Keratinocyte (primary cell): Measurements from ENCODE around the gene SC5D. TPM values are rescaled to one million over a fixed set of nuclear protein-coding genes. Genes with fewer than 3 reads are reported as not detected.

Experiments
- DNase-seq: peaks from one replicate; pipeline ENCODE4 v3.0.0-alpha.2; 2011; ENCODE audit warnings: low read depth, missing footprints, low spot score
- FAIRE-seq: peaks from 2 replicates; lab custom pipeline; 2011; peaks lifted over from hg19 to GRCh38; lab: Jason Lieb, UNC
- H2AFZ ChIP-seq: 2 replicates; pipeline ENCODE4 v1.6.0; 2012; ENCODE audit warnings: low read length, control low read depth, inconsistent platforms; ENCODE audit not compliant: control insufficient read depth
- H3K27ac ChIP-seq: 2 replicates; pipeline ENCODE4 v1.5.1; 2011; ENCODE audit warnings: low read length; ENCODE audit not compliant: control insufficient read depth, insufficient read depth
- H3K27me3 ChIP-seq: 3 replicates; pipeline ENCODE4 v1.6.0; 2011; ENCODE audit warnings: low read length; ENCODE audit not compliant: control insufficient read depth, insufficient read depth; ENCODE audit errors: extremely low read depth
- H3K36me3 ChIP-seq, 2 experiments: 2 replicates in 1 of 2; 3 replicates in 1 of 2; pipeline ENCODE4 v1.5.1; 2011; ENCODE audit warnings: low read length in 2 of 2, mild to moderate bottlenecking in 1 of 2; ENCODE audit not compliant: control insufficient read depth in 2 of 2, insufficient read depth in 2 of 2; ENCODE audit errors: extremely low read depth in 1 of 2
- H3K4me1 ChIP-seq: 3 replicates; pipeline ENCODE4 v1.5.1; 2011; ENCODE audit warnings: low read length; ENCODE audit not compliant: control insufficient read depth, insufficient read depth; ENCODE audit errors: extremely low read depth
- H3K4me2 ChIP-seq: 3 replicates; pipeline ENCODE4 v1.6.0; 2011; ENCODE audit warnings: low read depth, low read length; ENCODE audit not compliant: control insufficient read depth, insufficient read depth; ENCODE audit errors: extremely low read depth
- H3K4me3 ChIP-seq, 3 experiments: fragments of 200-600 bp in 1 of 3; sonication (generic) in 1 of 3; 2 replicates in 2 of 3; 3 replicates in 1 of 3; pipeline ENCODE4 v1.5.1; 2011 to 2016; ENCODE audit warnings: low read length in 3 of 3, mild to moderate bottlenecking in 3 of 3, control low read depth in 2 of 3, inconsistent platforms in 1 of 3, low read depth in 1 of 3, mixed read lengths in 1 of 3, mixed run types in 1 of 3, moderate library complexity in 1 of 3; ENCODE audit not compliant: control insufficient read depth in 2 of 3, insufficient read depth in 2 of 3; ENCODE audit errors: extremely low read depth in 1 of 3
- H3K79me2 ChIP-seq: 2 replicates; pipeline ENCODE4 v1.6.0; 2012; ENCODE audit warnings: low read length; ENCODE audit not compliant: control insufficient read depth, insufficient read depth
- H3K9ac ChIP-seq: 3 replicates; pipeline ENCODE4 v1.6.0; 2011; ENCODE audit warnings: low read length; ENCODE audit not compliant: control insufficient read depth, insufficient read depth; ENCODE audit errors: extremely low read depth
- H3K9me1 ChIP-seq: 3 replicates; pipeline ENCODE4 v1.6.0; 2011; ENCODE audit warnings: low read length; ENCODE audit not compliant: control insufficient read depth, insufficient read depth; ENCODE audit errors: extremely low read depth
- H3K9me3 ChIP-seq: 2 replicates; pipeline ENCODE4 v1.5.1; 2012; ENCODE audit warnings: low read depth, low read length; ENCODE audit not compliant: control insufficient read depth
- H4K20me1 ChIP-seq: 3 replicates; pipeline ENCODE4 v1.6.0; 2011; ENCODE audit warnings: low read length; ENCODE audit not compliant: control insufficient read depth, insufficient read depth; ENCODE audit errors: extremely low read depth
- CTCF ChIP-seq, 3 experiments: IDR thresholded peaks in 1 of 3; conservative IDR thresholded peaks in 1 of 3; optimal IDR thresholded peaks in 1 of 3; 2 replicates in 2 of 3; 3 replicates in 1 of 3; pipeline versions ENCODE3 to v1.5.1; 2011; ENCODE audit warnings: low read length in 3 of 3, mild to moderate bottlenecking in 3 of 3, moderate library complexity in 2 of 3, control low read depth in 1 of 3, inconsistent platforms in 1 of 3; ENCODE audit not compliant: insufficient read depth in 2 of 3; ENCODE audit errors: extremely low read depth in 1 of 3
- EZH2 ChIP-seq: IDR thresholded peaks from one replicate; pipeline ENCODE4 v1.6.1; 2012; ENCODE audit warnings: inconsistent platforms, mild to moderate bottlenecking, low read length, moderate library complexity
- dilution Hi-C: fragments of 300-500 bp; cut with MboI; formaldehyde crosslinking; loops from one replicate; pipeline ENCODE4 v1.7.0; 2020; ENCODE audit warnings: low sequenced_read_pairs; ENCODE audit not compliant: extremely low pct_ligation_motif_present
- polyA plus RNA-seq, 5 experiments: library from polyadenylated mRNA; depleted of rRNA in 3 of 5; stranded (reverse) in 3 of 5; stranded (forward) in 1 of 5; unstranded in 1 of 5; fragments of >200 nt; gene quantifications; 1 replicate in 1 of 5; 2 replicates in 3 of 5; 3 replicates in 1 of 5; pipeline versions ENCODE4 v1.2.1 to v1.2.3, GENCODE V29; 2011 to 2012; ENCODE audit warnings: missing spikeins in 2 of 5, low read depth in 1 of 5, low replicate concordance in 1 of 5

The SC5D gene
- polyA plus RNA-seq, 1 donor (not counting 4 experiments of a cell fraction or from before 2014, with no cell fraction given), result 273 TPM

- Histone ChIP-seq H3K79me2 (no peaks in the 10 kb centered on the region), H3K4me1 (no peaks in the 10 kb centered on the region), H3K9ac (no peak overlapping the region), H3K9me1 (no peaks in the 10 kb centered on the region), H3K36me3 (no peaks in the 10 kb centered on the region), H3K9me3 (no peaks in the 10 kb centered on the region), H4K20me1 (no peaks in the 10 kb centered on the region), H3K27me3 (peaks cover 3% of the 10 kb centered on the region), H3K4me3 (no peak overlapping the region), H3K27ac (no peak overlapping the region), H2AFZ (no peak overlapping the region), H3K4me2 (no peak overlapping the region)
- dilution Hi-C loops, result no loop called here
- FAIRE-seq, result no peak
- TF ChIP-seq EZH2, result no peak
- TF ChIP-seq CTCF (optimal IDR thresholded peaks at IDR 0.05 in 1 of 3, IDR thresholded peaks at IDR 0.05 in 1 of 3, conservative IDR thresholded peaks at IDR 0.05 in 1 of 3; ENCODE audit: extremely low read depth in 1 of 3, insufficient read depth in 2 of 3, low read length in 3 of 3), result no peak
- DNase-seq, result no peak
Observed at GRCh38 chr11:121347813-121348212, 55.2 kb downstream of the SC5D start.

GRCh38 chr11:121348220-121348875 lies 55.8 kb downstream of the SC5D start:
- H3K27me3 ChIP-seq, result peaks cover 3% of the 10 kb centered on the region

More at GRCh38 chr11:121348220-121348875, 55.8 kb downstream of the SC5D start:
- H3K79me2 ChIP-seq, result no peaks in the 10 kb centered on the region
- FAIRE-seq (no peak), DNase-seq (no peak)
- H3K9ac ChIP-seq, result no peak overlapping the region
- no peak overlapping the region for H2AFZ ChIP-seq
- no peaks in the 10 kb centered on the region for H4K20me1 ChIP-seq
- dilution Hi-C loops, result no loop called here
- no peaks in the 10 kb centered on the region for H3K4me1 ChIP-seq
- no peaks in the 10 kb centered on the region for H3K9me3 ChIP-seq
- no peaks in the 10 kb centered on the region for H3K9me1 ChIP-seq
- no peak for TF ChIP-seq CTCF (optimal IDR thresholded peaks at IDR 0.05 in 1 of 3, IDR thresholded peaks at IDR 0.05 in 1 of 3, conservative IDR thresholded peaks at IDR 0.05 in 1 of 3; ENCODE audit: extremely low read depth in 1 of 3, insufficient read depth in 2 of 3, low read length in 3 of 3)
- no peak for TF ChIP-seq EZH2
- H3K36me3 ChIP-seq, result no peaks in the 10 kb centered on the region
- no peak overlapping the region for H3K4me3 ChIP-seq
- H3K27ac ChIP-seq, result no peak overlapping the region
- H3K4me2 ChIP-seq, result no peak overlapping the region
